ENCODE data around the gene PDCD6IP. TPM values are rescaled to one million over a fixed set of nuclear protein-coding genes. Genes with fewer than 3 reads are reported as not detected.

PDCD6IP gene
- total RNA-seq, 1 donor from 2014 or later: 189 TPM

DNA sequence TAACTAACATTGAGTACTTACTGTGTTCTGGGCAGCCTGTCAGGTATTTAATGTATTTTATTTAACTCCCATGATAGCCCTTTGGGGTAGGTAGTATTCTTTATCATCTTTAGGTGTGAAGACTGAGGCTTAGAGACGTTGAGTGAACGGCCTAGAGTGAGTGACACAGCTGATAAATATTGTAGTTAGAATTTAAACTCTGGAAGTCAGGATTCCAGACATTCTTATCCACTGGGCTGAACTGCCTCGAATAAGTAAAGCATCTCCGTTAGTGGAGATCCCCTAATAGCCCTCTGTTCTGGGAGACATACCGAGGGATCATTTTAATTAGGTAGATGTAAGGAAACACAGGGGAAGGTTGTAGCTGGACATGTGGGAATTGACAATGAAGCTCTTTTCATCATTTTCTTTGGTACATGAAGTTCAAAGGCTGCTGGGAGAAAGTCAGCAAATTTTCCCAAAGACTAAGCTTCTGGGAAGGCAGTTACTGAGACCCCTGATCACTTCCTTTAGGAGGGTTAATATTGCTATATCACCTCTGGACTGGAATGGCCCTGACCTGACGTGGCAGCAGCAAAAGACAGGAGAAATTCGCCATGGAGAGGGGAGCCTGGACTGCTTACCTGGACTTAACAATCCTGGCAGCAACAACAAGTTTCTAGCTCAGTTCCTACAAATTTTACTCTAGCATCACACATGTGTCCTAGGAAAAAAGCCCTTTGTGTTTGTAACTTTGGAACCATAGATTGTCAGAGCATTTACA, 11.7 kb upstream of the PDCD6IP start:
- peaks cover 6% of the 10 kb centered on the region for H3K4me1 Mint-ChIP-seq
- H3K27me3 Mint-ChIP-seq: peaks cover 28% of the 10 kb centered on the region
- intact Hi-C loops (cut with micrococcal nuclease): loop anchor here (1.0 to 5.0 kb wide), 3 partner anchors 150 to 656 kb away; no protein-coding TSS in a partner anchor
- no peaks in the 10 kb centered on the region for H3K36me3 Mint-ChIP-seq (ENCODE audit: low read depth)
- H3K9me3 Mint-ChIP-seq: no peaks in the 10 kb centered on the region
- DNase-seq: no peak
- H3K4me3 Mint-ChIP-seq: peak overlapping the region; percentile 54
- H3K27ac Mint-ChIP-seq: no peak overlapping the region

DNA sequence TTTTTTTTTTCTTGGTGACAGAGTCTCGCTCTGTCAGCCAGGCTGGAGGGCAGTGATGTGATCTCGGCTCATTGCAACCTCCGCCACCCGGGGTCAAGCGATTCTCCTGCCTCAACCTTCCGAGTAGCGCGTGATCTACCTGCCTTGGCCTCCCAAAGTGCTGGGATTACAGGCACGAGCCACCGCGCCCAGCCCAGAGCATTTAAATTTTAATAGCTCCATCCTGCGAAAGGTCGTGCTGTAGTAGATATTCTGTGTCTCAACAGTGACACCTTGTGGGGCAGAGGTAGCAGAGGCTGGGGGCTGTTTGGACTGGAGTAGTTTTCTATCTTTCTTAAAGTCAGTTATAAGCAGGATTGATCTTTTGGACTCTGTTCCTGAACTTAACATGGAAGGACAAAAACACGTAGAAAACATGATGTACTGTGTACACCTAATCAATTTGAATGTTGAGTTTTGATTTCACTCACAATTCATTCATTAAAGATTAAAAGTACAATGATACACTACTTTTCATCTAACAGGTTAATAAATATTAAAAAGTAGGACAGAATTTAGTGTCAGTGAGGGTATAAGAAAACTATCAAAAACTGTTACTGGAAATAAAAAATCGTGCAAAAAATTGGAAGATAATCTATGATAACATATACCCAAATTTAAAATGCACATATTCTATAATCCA, 11.0 kb upstream of the PDCD6IP start:
- H3K36me3 Mint-ChIP-seq (ENCODE audit: low read depth): no peaks in the 10 kb centered on the region
- intact Hi-C loops (cut with micrococcal nuclease): loop anchor here (1.0 to 5.0 kb wide), 3 partner anchors 151 to 657 kb away; no protein-coding TSS in a partner anchor
- peak overlapping the region; percentile 54 for H3K4me3 Mint-ChIP-seq
- no peak overlapping the region for H3K27ac Mint-ChIP-seq
- no peaks in the 10 kb centered on the region for H3K9me3 Mint-ChIP-seq
- H3K27me3 Mint-ChIP-seq: peaks cover 31% of the 10 kb centered on the region
- peaks cover 10% of the 10 kb centered on the region for H3K4me1 Mint-ChIP-seq
- peak; percentile 87 for DNase-seq

DNA sequence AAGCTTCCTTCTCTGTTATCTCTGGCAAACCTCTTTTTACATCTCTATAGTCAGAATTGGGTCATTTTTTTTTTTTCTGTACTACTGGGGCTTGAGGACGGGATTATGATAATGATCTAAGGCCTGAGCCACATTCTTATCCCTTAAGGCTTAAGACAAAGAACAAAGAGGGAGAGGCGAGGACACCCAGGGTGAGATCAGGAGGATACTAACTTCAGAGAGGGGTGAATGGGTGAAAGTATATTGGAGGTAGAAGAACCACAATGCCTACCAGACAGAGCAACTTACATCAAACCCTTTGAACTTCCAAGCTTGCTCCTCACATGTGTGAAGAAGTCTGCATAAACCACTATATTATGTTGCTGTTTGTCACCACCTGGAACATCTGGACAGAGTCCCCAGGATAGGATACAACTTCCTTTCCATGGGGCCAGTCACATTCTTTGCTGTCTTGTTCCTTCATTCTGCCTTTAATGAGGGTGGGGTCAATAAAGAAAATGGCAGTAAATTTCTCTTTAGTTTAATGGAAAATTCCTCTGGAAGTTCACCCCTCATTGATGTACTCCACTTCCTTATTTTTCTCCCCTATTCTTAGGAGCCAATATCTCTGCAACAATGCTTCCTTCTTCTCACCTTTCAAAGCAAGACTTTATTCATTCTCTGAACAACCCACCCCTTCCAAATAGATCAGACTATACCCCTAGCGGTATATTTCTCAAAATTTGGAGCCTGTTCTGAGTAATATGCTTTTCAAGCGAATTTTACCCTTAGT, 9.1 kb upstream of the PDCD6IP start:
- no peaks in the 10 kb centered on the region for H3K36me3 Mint-ChIP-seq (ENCODE audit: low read depth)
- intact Hi-C loops (cut with micrococcal nuclease): loop anchor here (5.0 kb wide), 1 partner anchor 417 kb away; no protein-coding TSS in a partner anchor
- H3K27ac Mint-ChIP-seq: no peak overlapping the region

DNA sequence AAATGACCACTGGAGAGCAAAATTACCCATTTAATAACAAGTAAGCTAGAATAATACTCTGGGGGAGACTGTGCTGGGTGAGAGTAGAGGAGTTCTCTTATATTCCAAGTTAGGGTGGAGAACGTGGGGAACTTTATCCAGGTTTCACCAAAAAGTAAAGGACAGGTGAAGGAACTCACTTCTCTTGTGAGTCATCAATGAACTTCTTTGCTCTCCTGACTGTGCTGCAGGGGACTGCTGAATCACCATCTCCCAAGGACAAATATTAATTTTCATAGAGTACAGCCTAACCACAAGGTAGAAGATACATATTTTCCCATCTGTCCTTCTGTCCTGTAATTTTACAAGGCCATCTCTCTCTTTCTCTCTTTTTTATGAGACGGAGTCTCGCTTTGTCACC, 8.3 kb upstream of the PDCD6IP start:
- intact Hi-C loops (cut with micrococcal nuclease): no loop called here
- no peak for DNase-seq
- H3K27ac Mint-ChIP-seq: no peak overlapping the region
- peaks cover 33% of the 10 kb centered on the region for H3K27me3 Mint-ChIP-seq
- H3K4me1 Mint-ChIP-seq: peaks cover 10% of the 10 kb centered on the region
- H3K4me3 Mint-ChIP-seq: no peak overlapping the region
- H3K9me3 Mint-ChIP-seq: no peaks in the 10 kb centered on the region
- no peaks in the 10 kb centered on the region for H3K36me3 Mint-ChIP-seq (ENCODE audit: low read depth)

More for the DNA sequence above, 9.1 kb upstream of the PDCD6IP start:
- Mint-ChIP-seq H3K4me1 (peaks cover 10% of the 10 kb centered on the region), H3K4me3 (no peak overlapping the region), H3K9me3 (no peaks in the 10 kb centered on the region), H3K27me3 (peaks cover 29% of the 10 kb centered on the region)
- DNase-seq: no peak

DNA sequence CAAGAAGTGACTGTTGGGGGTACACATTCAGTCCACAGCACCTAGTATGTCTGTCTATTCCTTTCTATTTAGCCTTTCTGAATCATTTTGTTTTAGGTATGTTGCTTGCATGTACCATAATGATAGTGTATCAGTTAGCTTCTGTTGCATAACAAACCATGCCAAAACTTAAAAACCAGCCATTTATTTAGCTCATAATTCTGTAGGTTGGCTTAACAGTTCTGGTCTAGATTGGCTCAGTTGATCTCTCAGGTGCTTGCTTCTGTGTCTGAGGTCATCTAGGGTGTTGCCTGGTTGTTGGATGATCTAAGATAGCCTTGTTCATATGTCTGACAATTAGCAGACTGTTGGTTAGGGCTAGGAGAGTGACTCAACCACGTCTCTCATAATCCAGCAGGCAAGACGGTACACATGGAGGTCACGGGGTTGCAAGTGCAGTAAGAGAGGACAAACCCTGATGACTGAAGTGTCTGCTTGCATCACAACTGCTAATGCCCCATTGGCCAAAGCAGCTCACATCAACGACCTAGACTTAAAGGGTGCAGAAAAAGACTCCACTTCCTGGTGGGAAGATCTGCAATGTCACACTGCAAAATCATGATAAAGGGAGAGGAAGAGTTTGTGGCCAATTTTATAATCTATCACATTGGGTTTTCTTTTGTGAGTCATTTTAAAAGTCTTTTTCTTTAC, 6.8 kb upstream of the PDCD6IP start:
- H3K27me3 Mint-ChIP-seq: peaks cover 32% of the 10 kb centered on the region

DNA sequence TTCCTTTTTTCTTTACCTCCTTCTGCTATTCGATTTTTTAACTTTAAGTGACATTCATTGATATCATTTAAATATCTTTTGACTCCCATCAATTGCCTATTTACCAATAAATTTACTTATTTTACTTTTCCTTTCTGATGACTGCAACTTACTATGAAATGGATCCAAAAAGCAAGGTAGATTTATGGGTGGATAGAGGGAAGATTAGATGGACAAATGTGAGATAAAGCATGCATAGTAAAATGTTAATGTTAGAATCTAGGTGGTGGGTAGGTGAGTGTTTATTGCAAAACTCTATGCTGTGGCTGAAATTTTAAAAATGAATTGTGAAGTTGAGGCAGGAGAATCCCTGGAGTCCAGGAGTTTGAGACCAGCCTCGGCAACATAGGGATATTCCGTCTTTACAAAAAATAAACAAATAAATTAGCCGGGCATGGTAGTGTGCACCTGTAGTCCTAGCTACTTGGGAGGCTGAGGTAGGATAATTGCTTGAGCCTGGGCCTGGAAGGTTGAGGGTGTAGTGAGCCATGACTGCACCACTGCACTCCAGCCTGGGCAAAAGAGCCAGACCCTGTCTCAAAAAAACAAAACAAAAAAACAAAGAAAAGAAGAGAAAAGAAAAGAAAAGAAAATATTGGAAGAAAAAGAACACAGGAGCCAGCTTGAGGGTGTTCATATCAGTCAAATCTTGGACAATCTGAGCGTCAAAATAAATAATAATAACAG, 6.1 kb upstream of the PDCD6IP start:
- intact Hi-C loops (cut with micrococcal nuclease): no loop called here
- peaks cover 9% of the 10 kb centered on the region for H3K4me1 Mint-ChIP-seq

More for the DNA sequence above, 6.8 kb upstream of the PDCD6IP start:
- Mint-ChIP-seq H3K36me3 (ENCODE audit: low read depth) (no peaks in the 10 kb centered on the region), H3K4me3 (no peak overlapping the region), H3K9me3 (no peaks in the 10 kb centered on the region), H3K4me1 (peaks cover 10% of the 10 kb centered on the region), H3K27ac (no peak overlapping the region)
- intact Hi-C loops (cut with micrococcal nuclease): no loop called here
- DNase-seq: no peak

DNA sequence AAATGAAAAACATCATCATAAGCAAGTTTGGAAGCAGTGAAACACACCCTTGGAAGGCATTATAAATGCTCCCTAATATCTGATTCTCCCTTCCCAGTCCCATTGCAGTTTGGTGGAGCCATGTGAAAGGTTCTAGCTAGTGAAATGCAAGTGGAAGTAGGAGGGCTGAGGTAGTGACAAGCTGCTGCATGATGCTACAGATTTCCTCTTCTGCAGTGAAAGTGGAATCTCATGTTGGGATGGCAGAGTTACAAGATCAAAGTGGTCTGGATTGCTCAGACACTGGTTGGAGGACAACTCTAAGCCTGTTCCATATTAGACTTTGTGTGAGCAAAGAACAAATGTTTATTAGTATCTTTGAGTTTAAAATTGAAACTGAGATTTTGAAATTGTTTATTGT, 3.3 kb upstream of the PDCD6IP start:
- Mint-ChIP-seq H3K9me3 (no peaks in the 10 kb centered on the region), H3K36me3 (ENCODE audit: low read depth) (peaks cover 8% of the 10 kb centered on the region), H3K27me3 (peaks cover 14% of the 10 kb centered on the region), H3K4me1 (peaks cover 22% of the 10 kb centered on the region), H3K4me3 (no peak overlapping the region), H3K27ac (no peak overlapping the region)
- intact Hi-C loops (cut with micrococcal nuclease): loop anchor here (5.0 kb wide), 1 partner anchor 57 kb away; no protein-coding TSS in a partner anchor
- DNase-seq: no peak

More for the DNA sequence above, 6.1 kb upstream of the PDCD6IP start:
- DNase-seq: no peak
- Mint-ChIP-seq H3K27ac (no peak overlapping the region), H3K27me3 (peaks cover 27% of the 10 kb centered on the region), H3K36me3 (ENCODE audit: low read depth) (no peaks in the 10 kb centered on the region), H3K4me3 (no peak overlapping the region), H3K9me3 (no peaks in the 10 kb centered on the region)

DNA sequence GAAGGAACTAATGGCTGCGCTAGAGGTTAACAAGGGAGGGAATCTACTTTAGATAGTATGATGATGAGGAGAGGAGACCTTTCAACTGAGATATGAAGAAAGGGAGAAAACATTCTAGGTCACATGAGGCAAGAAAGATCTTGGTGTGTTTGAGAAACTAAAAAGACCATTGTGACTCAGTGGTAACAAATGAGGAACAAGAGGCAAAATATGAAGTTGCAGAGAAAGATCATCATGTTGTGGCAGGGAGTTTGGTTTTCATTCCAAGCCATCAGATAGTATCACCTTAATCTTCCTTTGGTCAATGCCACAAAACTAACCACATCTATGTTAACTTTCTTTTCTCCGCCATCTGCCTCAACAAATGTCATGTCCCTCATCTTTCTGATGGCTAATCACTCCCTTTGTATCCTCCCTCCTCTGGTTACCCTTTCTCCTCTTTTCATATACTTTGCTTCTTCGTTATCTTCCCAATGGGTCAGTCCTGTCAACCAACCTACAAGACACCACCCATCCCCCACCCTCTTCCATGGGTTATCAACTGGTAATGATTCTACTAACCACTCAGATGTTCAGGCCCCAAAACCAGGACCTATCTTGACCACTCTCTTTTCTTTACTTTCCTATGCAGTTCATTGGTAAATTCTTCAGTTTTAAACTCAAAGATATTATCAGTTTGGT, 2.4 kb upstream of the PDCD6IP start:
- peaks cover 12% of the 10 kb centered on the region for H3K36me3 Mint-ChIP-seq (ENCODE audit: low read depth)
- intact Hi-C loops (cut with micrococcal nuclease): loop anchor here (5.0 kb wide), 1 partner anchor 56 kb away; no protein-coding TSS in a partner anchor

DNA sequence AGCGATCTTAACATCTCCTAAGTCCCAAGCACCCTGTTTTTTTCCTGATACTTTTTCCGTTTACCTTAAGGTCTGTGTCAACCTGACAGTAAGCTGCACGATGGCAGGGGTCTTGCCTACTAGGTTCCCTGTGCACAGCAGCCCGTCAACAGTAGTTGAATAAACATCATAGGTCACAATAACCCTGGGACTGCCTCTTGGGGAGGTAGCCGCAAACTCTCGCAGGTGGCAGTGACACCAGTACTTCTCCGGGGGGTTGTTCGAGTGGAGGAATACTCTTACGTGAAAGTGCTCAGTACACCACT, 365 bp upstream of the PDCD6IP start:
- Mint-ChIP-seq H3K4me3 (peak overlapping the region; percentile 96), H3K36me3 (ENCODE audit: low read depth) (peaks cover 22% of the 10 kb centered on the region), H3K9me3 (no peaks in the 10 kb centered on the region), H3K27me3 (peaks cover 7% of the 10 kb centered on the region), H3K27ac (peak overlapping the region; percentile 91), H3K4me1 (peaks cover 34% of the 10 kb centered on the region)
- intact Hi-C loops (cut with micrococcal nuclease): loop anchor here (1.0 to 5.0 kb wide), 3 partner anchors 54 to 358 kb away; partner anchors contain the start of gene UBP1
- no peak for DNase-seq

More for the DNA sequence above, 2.4 kb upstream of the PDCD6IP start:
- Mint-ChIP-seq H3K4me1 (peaks cover 30% of the 10 kb centered on the region), H3K27me3 (peaks cover 13% of the 10 kb centered on the region), H3K27ac (no peak overlapping the region), H3K4me3 (no peak overlapping the region), H3K9me3 (no peaks in the 10 kb centered on the region)
- DNase-seq: peak; percentile 47

DNA sequence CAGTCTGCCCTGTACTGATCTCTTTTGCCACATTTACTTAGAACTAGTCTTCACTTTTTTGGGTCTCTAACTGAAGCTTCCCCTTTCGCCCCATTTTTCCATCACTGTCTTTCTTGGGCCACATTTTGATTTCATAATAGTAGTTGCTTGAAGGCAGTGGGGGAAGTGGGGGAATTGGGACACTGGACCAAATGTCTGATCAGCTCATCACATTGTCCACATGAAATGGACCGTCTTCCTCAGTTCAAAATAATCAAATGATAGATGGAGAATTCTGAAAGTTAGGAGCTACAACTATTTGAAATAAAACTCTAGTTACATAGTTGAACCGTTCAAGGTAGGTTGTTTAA, 747 bp downstream of the PDCD6IP start:
- peak overlapping the region; percentile 96 for H3K4me3 Mint-ChIP-seq
- H3K36me3 Mint-ChIP-seq (ENCODE audit: low read depth): peaks cover 33% of the 10 kb centered on the region
- intact Hi-C loops (cut with micrococcal nuclease): loop anchor here (5.0 kb wide), 1 partner anchor 53 kb away; no protein-coding TSS in a partner anchor
- no peak for DNase-seq
- H3K4me1 Mint-ChIP-seq: peaks cover 43% of the 10 kb centered on the region
- H3K27me3 Mint-ChIP-seq: peaks cover 4% of the 10 kb centered on the region
- H3K9me3 Mint-ChIP-seq: no peaks in the 10 kb centered on the region
- peak overlapping the region; percentile 91 for H3K27ac Mint-ChIP-seq

DNA sequence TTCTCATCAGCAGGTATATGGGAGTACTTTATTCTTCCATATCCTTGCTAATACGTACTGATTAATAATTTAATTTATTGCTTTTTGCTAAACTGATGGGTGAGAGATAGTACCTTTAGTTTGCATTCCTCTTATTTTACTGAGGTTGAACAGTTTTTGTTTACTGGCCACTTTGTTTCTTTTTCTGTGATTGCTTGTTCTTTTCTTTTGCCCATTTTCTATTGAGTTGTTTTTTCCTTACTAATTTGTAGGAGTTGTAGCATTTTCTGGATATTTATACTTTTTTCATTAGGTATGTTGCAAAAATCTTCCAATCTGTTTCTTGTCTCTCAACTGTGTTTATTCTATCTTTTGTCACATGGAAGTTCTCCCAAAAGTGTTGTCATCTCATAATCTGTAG, 4.8 kb downstream of the PDCD6IP start:
- intact Hi-C loops (cut with micrococcal nuclease): no loop called here

DNA sequence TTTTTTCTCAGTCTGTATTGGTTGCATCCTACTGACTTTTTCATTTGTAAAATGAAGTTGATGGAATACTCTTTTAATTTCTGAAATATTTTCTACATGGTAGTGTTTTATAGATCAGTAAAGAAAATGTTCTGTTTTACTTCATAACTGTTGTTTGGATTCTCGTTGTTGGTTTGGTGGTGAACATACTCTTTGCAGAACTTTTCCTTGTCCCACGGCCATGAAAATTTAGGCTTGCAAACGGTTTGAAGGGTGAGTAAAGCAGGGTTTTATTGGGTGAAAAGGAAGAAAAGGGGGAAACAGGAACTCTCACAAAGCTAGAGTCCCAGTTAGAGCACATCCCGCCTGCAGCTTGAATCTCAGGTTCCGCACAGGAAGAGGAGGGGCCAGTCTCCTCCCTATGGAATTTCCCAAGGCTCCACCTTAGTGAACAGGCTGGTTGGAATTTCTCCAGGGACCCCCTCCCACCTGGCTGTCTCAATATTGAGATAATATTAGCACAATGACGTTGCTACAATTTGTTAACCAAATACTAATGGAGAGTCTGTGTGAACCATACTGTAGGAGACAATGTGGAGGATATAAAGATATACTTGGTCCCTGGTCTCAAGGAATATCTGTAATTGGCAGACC, 5.6 kb downstream of the PDCD6IP start:
- Mint-ChIP-seq H3K4me1 (peaks cover 50% of the 10 kb centered on the region), H3K27ac (no peak overlapping the region), H3K4me3 (no peak overlapping the region), H3K27me3 (no peaks in the 10 kb centered on the region), H3K36me3 (ENCODE audit: low read depth) (peaks cover 42% of the 10 kb centered on the region), H3K9me3 (no peaks in the 10 kb centered on the region)
- peak; percentile 41 for DNase-seq
- intact Hi-C loops (cut with micrococcal nuclease): no loop called here

More for the DNA sequence above, 4.8 kb downstream of the PDCD6IP start:
- no peak for DNase-seq
- Mint-ChIP-seq H3K4me3 (no peak overlapping the region), H3K27ac (no peak overlapping the region), H3K4me1 (peaks cover 44% of the 10 kb centered on the region), H3K9me3 (no peaks in the 10 kb centered on the region), H3K36me3 (ENCODE audit: low read depth) (peaks cover 41% of the 10 kb centered on the region), H3K27me3 (no peaks in the 10 kb centered on the region)
